ENCODE data around the gene INTS11. TPM values are rescaled to one million over a fixed set of nuclear protein-coding genes. Genes with fewer than 3 reads are reported as not detected.

INTS11 gene
- total RNA-seq, 2 donors from 2014 or later: 97.3 to 178 TPM

- H3K4me1 ChIP-seq (replicated peaks): peaks cover 23% of the 10 kb centered on the region
- WGBS: 85% methylated on average over 28 of the region's 37 CpGs
- H3K4me3 ChIP-seq: no peak overlapping the region
- intact Hi-C loops (cut with DNase I): no loop called here
- H3K27me3 ChIP-seq (replicated peaks; ENCODE audit: insufficient read depth): no peaks in the 10 kb centered on the region
- H3K27ac ChIP-seq: no peak overlapping the region
- peaks cover 0 to 33% of the 10 kb centered on the region in 2 donors for H3K36me3 ChIP-seq
- TF ChIP-seq POLR2A (IDR thresholded peaks at IDR 0.05) (no peak), POLR2AphosphoS5 (IDR thresholded peaks at IDR 0.05) (no peak), CTCF (IDR thresholded peaks at IDR 0.05) (no peak)
- no peaks in the 10 kb centered on the region for H3K9me3 ChIP-seq
- no peak for DNase-seq (ENCODE audit: low spot score)
Observed at GRCh38 chr1:1313500-1314236, 10.8 kb downstream of the INTS11 start.

- no peak for TF ChIP-seq POLR2A (IDR thresholded peaks at IDR 0.05)
- TF ChIP-seq POLR2AphosphoS5 (IDR thresholded peaks at IDR 0.05): no peak
- TF ChIP-seq CTCF (IDR thresholded peaks at IDR 0.05): no peak
- 92% methylated on average over 30 of the region's 49 CpGs for WGBS
- Histone ChIP-seq H3K9me3 (no peaks in the 10 kb centered on the region), H3K27ac (no peak overlapping the region), H3K27me3 (replicated peaks; ENCODE audit: insufficient read depth) (no peaks in the 10 kb centered on the region), H3K36me3 (peaks cover 0 to 33% of the 10 kb centered on the region in 2 donors), H3K4me1 (replicated peaks) (peaks cover 18% of the 10 kb centered on the region), H3K4me3 (no peak overlapping the region)
- intact Hi-C loops (cut with DNase I): no loop called here
- DNase-seq (ENCODE audit: low spot score): no peak
Observed at GRCh38 chr1:1312450-1313314, 11.8 kb downstream of the INTS11 start.

GRCh38 chr1:1311107-1312104 is 13.1 kb downstream of the INTS11 start:
- Histone ChIP-seq H3K4me1 (replicated peaks) (peaks cover 22% of the 10 kb centered on the region), H3K36me3 (peaks cover 0 to 33% of the 10 kb centered on the region in 2 donors), H3K27ac (peak overlapping the region in 1 of 2 donors; percentile 93), H3K27me3 (replicated peaks; ENCODE audit: insufficient read depth) (no peaks in the 10 kb centered on the region), H3K4me3 (no peak overlapping the region), H3K9me3 (no peaks in the 10 kb centered on the region)
- no peak for DNase-seq (ENCODE audit: low spot score)
- intact Hi-C loops (cut with DNase I): no loop called here
- 93% methylated on average over 21 of the region's 22 CpGs for WGBS
- no peak for TF ChIP-seq POLR2AphosphoS5 (IDR thresholded peaks at IDR 0.05)
- no peak for TF ChIP-seq CTCF (IDR thresholded peaks at IDR 0.05)
- TF ChIP-seq POLR2A (IDR thresholded peaks at IDR 0.05): no peak

DNA sequence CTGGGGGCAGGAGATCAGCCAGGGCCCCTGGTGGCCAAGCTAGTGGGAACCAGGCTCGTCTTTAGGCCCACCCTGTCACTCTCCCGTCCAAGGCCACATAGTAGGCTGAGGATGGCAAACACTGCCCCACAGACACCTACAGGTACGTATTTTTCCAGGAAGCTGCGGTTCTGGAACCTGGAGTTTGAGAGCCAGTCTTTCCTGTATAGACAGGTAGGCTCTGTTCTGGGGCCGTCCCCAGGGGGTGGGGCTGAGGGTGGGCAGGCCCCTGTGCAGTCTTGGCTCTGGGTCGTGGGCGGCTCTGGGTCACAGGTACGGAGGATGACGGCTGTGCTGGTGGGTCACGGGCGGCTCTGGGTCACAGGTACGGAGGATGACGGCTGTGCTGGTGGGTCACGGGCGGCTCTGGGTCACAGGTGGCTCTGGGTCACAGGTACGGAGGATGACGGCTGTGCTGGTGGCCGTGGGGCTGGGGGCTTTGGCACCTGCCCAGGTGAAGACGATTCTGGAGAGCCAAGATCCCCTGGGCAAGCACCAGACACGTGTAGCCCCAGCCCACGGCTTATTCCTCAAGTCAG is 13.9 kb downstream of the INTS11 start:
- peak; percentile 66 for TF ChIP-seq POLR2AphosphoS5 (IDR thresholded peaks at IDR 0.05)
- TF ChIP-seq POLR2A (IDR thresholded peaks at IDR 0.05): no peak
- peaks cover 30% of the 10 kb centered on the region for H3K4me1 ChIP-seq (replicated peaks)
- intact Hi-C loops (cut with DNase I): no loop called here
- no peak overlapping the region for H3K4me3 ChIP-seq
- peak overlapping the region in 1 of 2 donors; percentile 93 for H3K27ac ChIP-seq
- DNase-seq (ENCODE audit: low spot score): peak; percentile 61
- peaks cover 0 to 33% of the 10 kb centered on the region in 2 donors for H3K36me3 ChIP-seq
- 72% methylated on average over 21 of the region's 21 CpGs for WGBS
- no peaks in the 10 kb centered on the region for H3K9me3 ChIP-seq
- H3K27me3 ChIP-seq (replicated peaks; ENCODE audit: insufficient read depth): no peaks in the 10 kb centered on the region

All from prostate gland (tissue), 2 donors.